PC-3 (cell line): ENCODE results near the gene RPS3. TPM values are rescaled to one million over a fixed set of nuclear protein-coding genes. Genes with fewer than 3 reads are reported as not detected.

Source experiments
- ATAC-seq: fragments of 200-7000 bp; cut with Tn5 transposase; 2 replicates; pipeline ENCODE4 v1.9.1; 2020; ENCODE audit warnings: mild to moderate bottlenecking, moderate library complexity
- BruUV-seq: library from RNA; stranded (reverse); fragments of 400-500 nt; replicated peaks from 2 replicates; lab custom pipeline; 2021; lab: Mats Ljungman, UMichigan
- CTCF ChIA-PET: fragments of 300-600 bp; sonication (Branson Sonifier 250); formaldehyde crosslinking; loops from one replicate; lab custom pipeline; 2022; ENCODE audit warnings: antibody characterized with exemption; lab: Charles Lee
- POLR2A ChIA-PET: fragments of 300-600 bp; sonication (Branson Sonifier 250); formaldehyde crosslinking; loops from one replicate; lab custom pipeline; 2022; ENCODE audit warnings: antibody characterized with exemption; ENCODE audit not compliant: unreplicated experiment; lab: Charles Lee
- DNase-seq: peaks from one replicate; pipeline ENCODE4 v3.0.0-alpha.2; 2015
- H2AFZ ChIP-seq: fragments of 300-600 bp; sonication (generic); 2 replicates; pipeline ENCODE4 v1.6.0; 2016; ENCODE audit warnings: antibody characterized with exemption, low read length
- H3F3A ChIP-seq: fragments of 300-600 bp; sonication (generic); one replicate; pipeline ENCODE4 v1.6.0; 2017; ENCODE audit warnings: antibody characterized with exemption, low read length, control low read depth, mild to moderate bottlenecking; ENCODE audit not compliant: unreplicated experiment
- H3K27ac ChIP-seq: fragments of 300-600 bp; sonication (generic); 2 replicates; pipeline ENCODE4 v1.5.1; 2016; ENCODE audit warnings: mild to moderate bottlenecking, low read length
- H3K27me3 ChIP-seq: fragments of 300-600 bp; sonication (generic); 2 replicates; pipeline ENCODE4 v1.6.1; 2016; ENCODE audit warnings: low read length, mixed read lengths
- H3K36me3 ChIP-seq: fragments of 300-600 bp; sonication (generic); 2 replicates; pipeline ENCODE4 v1.6.1; 2016; ENCODE audit warnings: low read depth, mixed run types, low read length, mixed read lengths
- H3K4me1 ChIP-seq: fragments of 300-600 bp; sonication (generic); 2 replicates; pipeline ENCODE4 v1.5.1; 2016; ENCODE audit warnings: low read length; ENCODE audit not compliant: insufficient read depth
- H3K4me2 ChIP-seq: fragments of 300-600 bp; sonication (generic); 2 replicates; pipeline ENCODE4 v1.6.0; 2016; ENCODE audit warnings: low read length
- H3K4me3 ChIP-seq: fragments of 300-600 bp; sonication (generic); 2 replicates; pipeline ENCODE4 v1.5.1; 2016; ENCODE audit warnings: mild to moderate bottlenecking, low read length, mixed read lengths
- H3K79me2 ChIP-seq: fragments of 300-600 bp; sonication (generic); 2 replicates; pipeline ENCODE4 v1.6.1; 2017; ENCODE audit warnings: low read length, mixed read lengths
- H3K9ac ChIP-seq: fragments of 300-600 bp; sonication (generic); 2 replicates; pipeline ENCODE4 v1.6.0; 2016; ENCODE audit warnings: mild to moderate bottlenecking, low read length
- H3K9me2 ChIP-seq: fragments of 300-600 bp; sonication (generic); replicated peaks from 2 replicates; pipeline ENCODE4 v1.6.1; 2016; ENCODE audit warnings: mixed run types, low read length, mixed read lengths
- H3K9me3 ChIP-seq: fragments of 300-600 bp; sonication (generic); 2 replicates; pipeline ENCODE4 v1.6.1; 2016; ENCODE audit warnings: low read length, mixed read lengths
- H4K20me1 ChIP-seq: fragments of 300-600 bp; sonication (generic); 2 replicates; pipeline ENCODE4 v1.6.1; 2016; ENCODE audit warnings: low read length, mixed read lengths
- EZH2 ChIP-seq: fragments of 300-600 bp; sonication (generic); IDR thresholded peaks from one replicate; pipeline ENCODE4 v1.6.1; 2017; ENCODE audit warnings: antibody characterized with exemption, mild to moderate bottlenecking, low read length; ENCODE audit not compliant: unreplicated experiment
- EZH2phosphoT487 ChIP-seq: fragments of 300-600 bp; sonication (generic); IDR thresholded peaks from 2 replicates; pipeline ENCODE4 v1.6.1; 2018; ENCODE audit warnings: mild to moderate bottlenecking, antibody characterized with exemption, low read length, borderline replicate concordance
- intact Hi-C: fragments of 100-400 bp; cut with micrococcal nuclease; formaldehyde crosslinking; loops from 2 replicates; pipeline ENCODE4 v1.9.0; 2023
- total RNA-seq: library from RNA; depleted of rRNA; stranded (reverse); fragments of >200 nt; gene quantifications from 2 replicates; pipeline ENCODE4 v1.2.3, GENCODE V29; 2014
- TF ChIP-seq, protein P1 (sequence below): fragments of 300-600 bp; sonication (generic); conservative IDR thresholded peaks from 2 replicates; pipeline ENCODE4 v1.5.1; 2017; ENCODE audit warnings: antibody characterized with exemption, low read depth, mild to moderate bottlenecking, low read length

RPS3 gene
- total RNA-seq, 1 experiment from 2014 or later, result 2,018 TPM

GRCh38 chr11:75398906-75399305 lies 412 bp upstream of the RPS3 start:
- DNase-seq, result no peak
- CTCF ChIA-PET, result interaction anchor here (1.0 kb wide), 1 partner anchor 194 kb away, joined by 3 read pairs; no protein-coding TSS in a partner anchor
- POLR2A ChIA-PET, result no interaction called here
- peaks cover 47% of the 10 kb centered on the region for H3K79me2 ChIP-seq
- no peaks in the 10 kb centered on the region for H3K9me2 ChIP-seq
- H3K27ac ChIP-seq, result no peak overlapping the region
- H3K4me3 ChIP-seq, result no peak overlapping the region
- H3F3A ChIP-seq, result peaks cover 15% of the 10 kb centered on the region
- peaks cover 41% of the 10 kb centered on the region for H3K36me3 ChIP-seq
- TF ChIP-seq EZH2phosphoT487 (no peak), EZH2 (no peak)
- TF ChIP-seq, protein P1, sequence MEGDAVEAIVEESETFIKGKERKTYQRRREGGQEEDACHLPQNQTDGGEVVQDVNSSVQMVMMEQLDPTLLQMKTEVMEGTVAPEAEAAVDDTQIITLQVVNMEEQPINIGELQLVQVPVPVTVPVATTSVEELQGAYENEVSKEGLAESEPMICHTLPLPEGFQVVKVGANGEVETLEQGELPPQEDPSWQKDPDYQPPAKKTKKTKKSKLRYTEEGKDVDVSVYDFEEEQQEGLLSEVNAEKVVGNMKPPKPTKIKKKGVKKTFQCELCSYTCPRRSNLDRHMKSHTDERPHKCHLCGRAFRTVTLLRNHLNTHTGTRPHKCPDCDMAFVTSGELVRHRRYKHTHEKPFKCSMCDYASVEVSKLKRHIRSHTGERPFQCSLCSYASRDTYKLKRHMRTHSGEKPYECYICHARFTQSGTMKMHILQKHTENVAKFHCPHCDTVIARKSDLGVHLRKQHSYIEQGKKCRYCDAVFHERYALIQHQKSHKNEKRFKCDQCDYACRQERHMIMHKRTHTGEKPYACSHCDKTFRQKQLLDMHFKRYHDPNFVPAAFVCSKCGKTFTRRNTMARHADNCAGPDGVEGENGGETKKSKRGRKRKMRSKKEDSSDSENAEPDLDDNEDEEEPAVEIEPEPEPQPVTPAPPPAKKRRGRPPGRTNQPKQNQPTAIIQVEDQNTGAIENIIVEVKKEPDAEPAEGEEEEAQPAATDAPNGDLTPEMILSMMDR, result no peak
- no peak for ATAC-seq
- no peak overlapping the region for H3K4me2 ChIP-seq
- intact Hi-C loops, result no loop called here
- H2AFZ ChIP-seq, result peak overlapping the region; percentile 50; the same call in 1 of the 2 replicates
- H3K27me3 ChIP-seq, result no peaks in the 10 kb centered on the region
- H3K9me3 ChIP-seq, result no peaks in the 10 kb centered on the region
- H3K4me1 ChIP-seq, result peaks cover 30% of the 10 kb centered on the region
- no peak overlapping the region for H3K9ac ChIP-seq
- BruUV-seq, result no TSS peak
- H4K20me1 ChIP-seq, result peaks cover 42% of the 10 kb centered on the region

GRCh38 chr11:75400146-75400865 lies 988 bp downstream of the RPS3 start:
- Histone ChIP-seq H3K27me3 (no peaks in the 10 kb centered on the region), H3K9ac (peak overlapping the region; percentile 96), H3K36me3 (peaks cover 55% of the 10 kb centered on the region), H3K4me2 (peak overlapping the region; percentile 89), H3K4me1 (peaks cover 42% of the 10 kb centered on the region), H2AFZ (no peak overlapping the region), H3K27ac (peak overlapping the region; percentile 55), H3K4me3 (peak overlapping the region; percentile 90), H3K79me2 (peaks cover 61% of the 10 kb centered on the region), H4K20me1 (peaks cover 56% of the 10 kb centered on the region), H3F3A (peaks cover 18% of the 10 kb centered on the region), H3K9me2 (no peaks in the 10 kb centered on the region), H3K9me3 (no peaks in the 10 kb centered on the region)
- TSS peak; percentile 80 for BruUV-seq
- CTCF ChIA-PET, result interaction anchor here (1.0 to 1.3 kb wide), 2 partner anchors 12 to 195 kb away, joined by 3 to 6 read pairs; no protein-coding TSS in a partner anchor
- POLR2A ChIA-PET, result interaction anchor here (0.6 kb wide), 2 partner anchors 13 to 33 kb away, joined by 3 read pairs; no protein-coding TSS in a partner anchor
- DNase-seq (peak; percentile 35), ATAC-seq (peak; percentile 11; the same call in 1 of the 2 replicates)
- intact Hi-C loops, result no loop called here
- no peak for TF ChIP-seq EZH2
- TF ChIP-seq EZH2phosphoT487, result no peak
- TF ChIP-seq, protein P1, result no peak
